A204.1 (cell line): ENCODE results near the gene ACTN3.
"Not testable (repeated sequence)": the region's sequence is repeated elsewhere in the genome, so short reads cannot be mapped to it uniquely, and the experiment has no call there.

Source experiments
- FAIRE-seq: peaks from 2 replicates; lab custom pipeline; 2012; peaks lifted over from hg19 to GRCh38; lab: Jason Lieb, UNC

The ACTN3 gene

DNA sequence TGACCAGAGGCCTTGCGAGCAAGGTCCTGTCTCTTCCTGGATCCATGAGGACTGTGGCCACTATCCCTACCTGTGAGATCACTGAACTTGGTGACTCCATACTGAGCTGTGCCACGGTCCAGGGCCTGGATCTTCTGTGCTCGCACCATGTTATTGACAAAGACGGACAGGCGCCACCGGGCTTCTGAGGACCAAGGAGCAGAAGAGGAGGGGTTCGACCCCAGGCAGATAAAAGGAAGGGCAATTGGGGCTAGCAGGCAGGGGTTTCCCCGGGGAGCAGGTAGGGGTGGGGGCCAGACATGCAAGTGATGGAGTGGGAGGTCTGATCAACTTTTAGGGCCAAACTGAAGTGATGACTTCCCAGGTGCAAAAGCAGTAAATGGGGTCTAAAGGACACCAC is 19.5 kb downstream of the ACTN3 start:
- no peak for FAIRE-seq

DNA sequence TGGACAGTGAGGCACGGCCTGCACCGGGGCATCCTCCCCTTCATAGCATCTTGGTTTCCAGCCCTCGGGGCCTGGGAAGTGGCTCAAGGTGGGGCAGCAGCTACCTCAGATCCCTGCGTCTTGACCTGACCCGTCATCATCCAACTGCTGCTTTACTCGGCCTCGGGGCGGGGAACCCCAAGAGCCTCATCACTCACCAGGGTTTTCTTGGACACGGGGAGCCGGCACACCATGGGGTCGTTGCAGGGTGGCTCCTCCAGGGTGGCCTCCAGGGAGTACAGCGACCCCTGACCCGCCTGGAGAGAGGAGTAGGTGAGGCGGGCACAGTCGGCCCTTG is 21.1 kb downstream of the ACTN3 start:
- FAIRE-seq = no peak

DNA sequence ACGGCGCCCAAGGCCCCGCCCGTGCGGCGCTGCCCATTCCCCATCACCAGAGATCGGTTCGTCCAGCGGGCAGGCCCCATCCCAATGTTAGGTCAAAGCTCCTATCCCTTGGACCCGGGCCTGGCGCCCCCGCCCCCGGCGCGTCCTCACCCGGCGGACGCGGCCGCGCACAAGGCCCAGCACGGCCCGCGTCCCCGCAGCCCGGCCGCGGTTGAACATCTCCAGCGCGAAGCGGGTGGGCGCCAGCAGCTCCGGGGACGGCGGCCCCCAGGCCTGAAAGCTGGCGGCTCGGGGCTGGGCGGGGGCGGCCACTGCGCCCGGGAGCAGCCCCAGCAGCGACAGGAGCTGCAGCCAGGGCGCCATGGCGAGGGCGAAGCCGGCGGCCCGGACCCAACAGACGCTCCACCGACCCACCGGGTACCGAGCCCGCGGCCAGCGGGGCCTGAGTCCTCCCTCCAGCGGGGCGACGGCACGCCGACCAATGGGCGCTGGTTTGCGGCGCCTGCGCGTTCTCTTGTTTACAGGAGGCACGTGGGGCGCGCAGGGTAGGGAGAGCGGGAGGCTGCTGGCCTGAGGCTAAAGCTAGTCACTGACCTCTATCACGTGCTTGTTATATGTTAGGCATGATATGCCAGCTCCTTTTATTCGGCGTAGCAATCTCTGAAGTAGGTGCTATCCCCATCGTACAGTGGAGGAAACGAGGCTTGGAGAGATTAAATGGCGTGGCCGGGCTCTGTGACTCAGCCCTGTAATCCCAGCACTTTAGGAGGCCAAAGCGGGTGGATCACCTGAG is 21.6 kb downstream of the ACTN3 start, which contains the start of gene CTSF:
Gene CTSF (minus strand): TSS at position 483 of the 793 bp plus-strand sequence. CDS start 120 bp downstream, at position 363.
- FAIRE-seq = no peak

DNA sequence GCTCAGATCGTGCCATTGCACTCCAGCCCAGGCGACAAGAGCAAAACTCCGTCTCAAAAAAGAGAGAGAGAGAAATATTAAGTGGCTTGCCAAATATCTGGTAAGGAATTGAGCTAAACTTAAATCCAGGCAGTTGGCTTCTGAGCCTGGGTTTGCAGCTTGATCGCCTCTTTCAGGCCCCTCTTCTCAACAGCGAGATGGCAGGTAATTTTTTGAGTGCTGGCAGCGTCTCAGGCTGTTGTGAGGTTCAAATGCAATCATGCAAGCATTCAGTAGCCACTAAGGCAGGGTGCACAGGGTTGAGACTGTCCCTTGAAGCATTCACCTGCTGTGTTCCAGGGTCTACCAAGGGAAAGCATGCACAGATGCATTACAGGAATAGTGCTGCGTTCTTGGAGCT is 22.4 kb downstream of the ACTN3 start:
- no peak for FAIRE-seq

DNA sequence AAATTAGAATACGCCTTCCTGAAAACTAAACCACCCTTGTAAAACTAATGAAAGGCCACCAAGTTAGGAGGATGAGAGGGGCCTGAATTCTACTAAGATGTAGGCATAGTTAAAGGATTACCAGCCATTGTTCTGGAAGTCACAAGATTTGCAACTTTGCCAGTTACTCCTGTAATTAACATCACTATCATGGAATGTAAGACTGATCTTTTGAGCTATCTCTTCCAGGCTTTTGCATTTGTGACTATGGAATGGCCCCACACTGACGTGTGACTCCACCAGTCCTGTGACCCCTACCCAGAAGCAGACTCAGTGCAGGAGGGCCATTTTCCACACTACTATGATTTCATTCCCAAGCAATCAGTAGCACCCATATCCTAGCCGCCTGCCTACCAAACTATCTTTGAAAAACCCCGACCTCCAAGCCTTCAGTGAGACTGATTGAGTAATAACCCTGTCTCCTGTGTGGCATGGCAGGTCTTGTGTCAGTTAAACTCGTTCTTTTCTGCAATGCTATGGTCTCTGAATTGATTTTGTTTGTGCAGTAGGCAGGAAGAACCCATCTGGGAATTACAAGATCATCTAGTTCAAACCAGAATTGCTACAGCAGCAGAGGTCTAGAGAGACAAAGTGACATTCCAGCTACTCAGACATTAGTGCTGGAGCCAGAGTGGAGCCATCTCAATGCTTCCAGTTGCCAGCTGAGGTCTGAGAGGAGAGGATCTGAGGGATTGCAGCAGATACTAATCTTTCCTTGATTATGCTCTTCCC is 23.6 kb downstream of the ACTN3 start:
- FAIRE-seq = no peak

DNA sequence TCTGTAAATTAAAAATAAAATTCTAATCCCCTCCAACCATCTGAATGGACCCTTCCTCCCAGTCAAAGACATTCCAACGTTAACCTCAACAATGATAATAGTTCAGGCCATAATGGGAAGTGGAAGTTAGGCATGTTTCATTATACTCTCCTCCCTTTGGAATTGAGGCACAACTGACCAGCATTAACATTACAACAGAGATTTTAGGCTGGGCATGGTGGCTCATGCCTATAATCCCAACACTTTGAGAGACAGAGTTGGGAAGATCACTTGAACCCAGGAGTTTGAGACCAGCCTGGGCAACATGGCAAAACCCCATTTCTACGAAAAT is 24.1 kb downstream of the ACTN3 start:
- FAIRE-seq = no peak

DNA sequence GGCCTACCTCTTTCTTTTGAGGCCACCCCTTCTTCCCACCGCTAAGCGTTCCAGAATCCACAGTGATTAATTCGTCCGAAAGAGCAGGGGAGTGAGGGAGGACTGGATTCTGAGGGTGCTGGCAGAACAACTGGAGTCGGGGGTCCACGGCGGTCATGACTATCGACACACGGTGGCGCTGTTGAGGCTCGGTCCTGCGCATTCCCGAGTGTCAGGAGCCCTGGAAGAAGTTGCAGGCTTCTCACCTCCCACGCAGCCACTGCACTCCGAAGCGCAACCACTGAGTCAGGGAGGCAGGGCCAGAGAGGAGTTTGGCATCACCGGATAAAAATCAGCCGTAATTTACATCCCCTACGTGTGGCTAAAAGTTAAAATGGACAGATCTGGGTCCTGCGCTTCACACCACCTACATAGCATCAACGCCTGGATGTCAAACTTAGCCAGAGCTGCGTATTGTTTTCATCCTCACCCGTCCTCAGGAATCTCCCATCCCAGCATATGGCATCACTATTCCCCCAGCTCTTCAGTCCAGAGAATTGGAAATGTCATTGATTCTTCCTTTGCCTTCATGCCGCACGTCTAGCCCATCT is 32.4 kb downstream of the ACTN3 start:
- no peak for FAIRE-seq

DNA sequence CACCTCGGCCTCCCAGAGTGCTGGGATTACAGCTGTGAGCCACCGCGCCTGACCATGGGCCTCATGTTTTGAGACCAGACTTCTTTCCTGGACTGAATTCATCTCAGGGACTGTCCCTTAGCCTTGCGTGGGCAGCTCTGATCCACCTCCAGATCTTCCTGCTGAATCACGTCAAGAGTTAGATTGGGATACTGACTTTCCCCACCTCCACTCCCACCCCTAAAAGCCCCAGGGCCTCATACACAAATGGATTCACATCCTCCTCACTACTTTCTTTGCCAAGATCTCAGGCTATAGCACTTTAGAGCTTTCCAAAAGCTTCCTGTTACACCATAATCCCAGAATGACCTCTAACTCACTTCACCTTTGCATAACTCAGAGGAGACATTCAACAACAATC is 34.1 kb downstream of the ACTN3 start:
- FAIRE-seq = no peak

DNA sequence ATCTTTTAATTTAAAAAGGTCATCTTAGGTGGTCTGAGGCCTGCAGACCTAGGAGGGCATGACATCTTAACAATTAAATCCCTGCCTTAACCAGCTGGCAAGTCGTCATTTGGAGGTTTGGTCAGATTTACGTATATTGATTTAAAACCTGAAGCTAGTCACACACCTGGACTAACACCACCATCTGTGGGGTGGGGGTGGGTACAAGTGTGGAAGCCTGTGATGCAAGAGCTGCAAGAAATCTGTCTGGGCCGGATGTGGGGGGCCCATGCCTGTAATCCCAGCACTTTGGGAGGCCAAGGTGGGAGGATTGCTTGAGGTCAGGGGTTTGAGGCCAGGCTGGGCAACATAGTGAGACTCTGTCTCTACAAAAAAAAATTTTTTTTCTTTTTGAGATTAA is 34.6 kb downstream of the ACTN3 start:
- no peak for FAIRE-seq

DNA sequence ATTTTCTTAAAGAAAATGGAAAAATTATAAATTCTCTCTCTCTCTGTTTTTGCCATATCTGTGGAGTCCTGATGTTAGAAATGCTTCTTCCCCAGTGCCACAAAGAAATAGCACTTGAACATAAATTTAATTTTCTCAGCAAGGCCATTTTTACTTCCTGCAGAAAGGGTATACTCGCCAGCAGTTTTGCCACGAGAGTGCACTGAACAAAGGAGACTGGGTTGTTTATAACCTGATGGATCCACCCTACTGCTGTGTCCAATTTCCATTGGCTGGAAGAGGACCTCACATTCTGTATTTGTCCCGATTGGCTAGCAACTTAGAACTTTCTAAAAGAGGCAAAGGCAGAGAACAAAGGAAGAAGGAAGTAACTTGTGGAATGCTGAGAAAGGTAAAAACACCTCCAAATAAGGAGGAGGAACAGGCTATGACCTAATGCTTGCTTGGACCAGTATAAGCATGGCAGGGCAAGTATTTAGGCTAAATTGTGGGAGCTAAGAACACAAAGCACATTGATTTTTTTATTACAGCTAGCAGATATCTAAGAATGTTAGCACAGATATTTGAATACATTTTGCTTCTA is 36.0 kb downstream of the ACTN3 start:
- FAIRE-seq = not testable (repeated sequence)

DNA sequence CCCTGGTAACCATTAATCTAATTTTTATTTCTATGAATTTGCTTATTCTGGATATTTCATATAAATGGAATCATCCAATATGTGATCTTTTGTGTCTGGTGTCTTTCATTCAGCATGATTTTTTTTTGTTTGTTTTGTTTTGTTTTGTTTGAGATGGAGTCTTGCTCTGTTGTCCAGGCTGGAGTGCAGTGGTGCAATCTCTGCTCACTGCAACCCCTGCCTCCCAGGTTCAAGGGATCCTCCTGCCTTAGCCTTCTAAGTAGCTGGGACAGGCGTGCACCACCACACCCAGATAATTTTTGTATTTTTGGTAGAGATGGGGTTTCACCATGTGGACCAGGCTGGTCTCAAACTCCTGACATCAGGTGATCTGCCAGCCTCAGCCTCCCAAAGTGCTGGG is 38.7 kb downstream of the ACTN3 start:
- not testable (repeated sequence) for FAIRE-seq

DNA sequence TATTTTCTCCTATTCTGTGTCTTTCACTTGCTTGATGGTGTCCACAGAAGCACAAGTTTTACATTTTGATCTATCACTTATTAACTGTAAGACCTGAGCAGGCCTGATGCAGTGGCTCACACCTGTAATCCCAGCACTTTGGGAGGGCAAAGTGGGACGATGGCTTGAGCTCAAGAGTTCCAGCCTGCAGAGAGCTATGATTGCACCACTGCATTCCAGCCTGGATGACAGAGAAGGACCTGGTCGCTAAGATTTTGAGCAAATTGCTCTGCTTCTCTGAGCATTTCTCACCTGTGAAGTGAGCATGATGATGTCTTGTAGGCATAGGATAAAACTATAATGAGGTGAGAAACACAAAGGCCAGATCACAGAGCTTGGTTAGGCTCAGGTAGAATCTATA is 39.4 kb downstream of the ACTN3 start:
- FAIRE-seq = no peak

DNA sequence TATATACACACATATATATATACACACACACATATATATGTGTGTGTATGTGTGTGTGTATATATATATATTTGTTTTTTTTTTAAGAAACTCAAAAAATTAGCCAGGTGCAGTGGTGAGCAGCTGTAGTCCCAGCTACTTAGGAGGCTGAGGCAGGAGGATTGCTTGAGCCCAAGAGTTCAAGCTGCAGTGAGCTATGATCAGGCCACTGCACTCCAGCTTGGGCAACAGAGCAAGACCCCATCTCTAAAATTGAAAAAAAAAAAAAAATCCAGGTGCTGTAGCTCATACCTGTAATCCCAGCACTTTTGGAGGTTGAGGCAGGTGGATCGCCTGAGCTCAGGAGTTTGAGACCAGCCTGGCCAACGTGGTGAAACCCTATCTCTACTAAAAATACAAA is 42.6 kb downstream of the ACTN3 start:
- FAIRE-seq = not testable (repeated sequence)

DNA sequence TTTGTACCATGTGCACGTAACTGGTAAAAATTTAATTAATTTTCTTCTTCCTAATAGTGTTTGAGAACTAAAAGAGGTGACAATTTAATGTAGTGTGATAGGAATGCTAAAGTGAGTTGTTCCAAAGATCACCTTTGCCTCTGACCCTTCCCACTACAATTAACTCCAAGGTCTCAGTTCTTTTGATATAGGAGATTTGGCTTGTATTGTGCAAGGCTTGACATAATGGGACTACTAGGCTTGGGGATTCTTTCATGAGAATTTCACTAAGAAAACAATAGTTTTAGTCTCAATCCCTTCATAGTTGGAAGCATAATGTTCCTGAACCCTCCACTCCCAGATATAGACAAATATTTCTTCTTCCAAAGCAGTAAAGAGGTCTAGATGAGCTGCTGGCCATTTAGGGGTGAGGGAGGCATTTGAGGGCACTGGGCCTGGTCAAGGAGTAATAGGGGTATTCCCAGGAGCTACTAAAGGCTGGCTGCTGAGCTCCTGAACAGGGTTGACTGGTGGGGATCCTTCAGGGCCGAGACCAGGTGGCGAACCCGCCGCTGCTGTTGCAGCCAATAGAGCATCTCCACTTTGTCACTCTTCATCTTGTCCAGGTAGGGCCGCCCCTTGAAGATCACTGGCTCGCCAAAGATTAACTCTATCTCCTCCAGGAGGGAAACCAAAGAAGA is 43.4 kb downstream of the ACTN3 start:
- no peak for FAIRE-seq

DNA sequence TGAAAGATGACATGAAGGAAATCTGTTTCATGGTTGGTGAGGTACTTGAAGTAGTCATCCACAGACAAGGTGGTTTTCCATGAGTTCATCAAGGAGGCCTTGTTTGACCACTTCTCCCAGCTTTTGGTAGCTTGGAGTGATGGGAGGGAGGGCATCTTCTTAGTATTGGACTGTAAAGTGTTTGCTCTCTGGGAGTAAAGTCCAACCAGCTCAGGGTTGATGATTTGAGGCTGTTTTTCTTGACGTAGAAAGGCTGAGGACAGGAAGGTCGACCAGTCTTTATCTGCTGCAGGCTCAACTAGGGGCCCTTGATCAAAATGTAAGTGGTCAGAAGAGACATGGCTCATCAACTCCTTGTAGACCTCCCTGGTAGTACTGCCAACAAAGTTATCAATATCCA is 44.5 kb downstream of the ACTN3 start:
- FAIRE-seq = no peak

DNA sequence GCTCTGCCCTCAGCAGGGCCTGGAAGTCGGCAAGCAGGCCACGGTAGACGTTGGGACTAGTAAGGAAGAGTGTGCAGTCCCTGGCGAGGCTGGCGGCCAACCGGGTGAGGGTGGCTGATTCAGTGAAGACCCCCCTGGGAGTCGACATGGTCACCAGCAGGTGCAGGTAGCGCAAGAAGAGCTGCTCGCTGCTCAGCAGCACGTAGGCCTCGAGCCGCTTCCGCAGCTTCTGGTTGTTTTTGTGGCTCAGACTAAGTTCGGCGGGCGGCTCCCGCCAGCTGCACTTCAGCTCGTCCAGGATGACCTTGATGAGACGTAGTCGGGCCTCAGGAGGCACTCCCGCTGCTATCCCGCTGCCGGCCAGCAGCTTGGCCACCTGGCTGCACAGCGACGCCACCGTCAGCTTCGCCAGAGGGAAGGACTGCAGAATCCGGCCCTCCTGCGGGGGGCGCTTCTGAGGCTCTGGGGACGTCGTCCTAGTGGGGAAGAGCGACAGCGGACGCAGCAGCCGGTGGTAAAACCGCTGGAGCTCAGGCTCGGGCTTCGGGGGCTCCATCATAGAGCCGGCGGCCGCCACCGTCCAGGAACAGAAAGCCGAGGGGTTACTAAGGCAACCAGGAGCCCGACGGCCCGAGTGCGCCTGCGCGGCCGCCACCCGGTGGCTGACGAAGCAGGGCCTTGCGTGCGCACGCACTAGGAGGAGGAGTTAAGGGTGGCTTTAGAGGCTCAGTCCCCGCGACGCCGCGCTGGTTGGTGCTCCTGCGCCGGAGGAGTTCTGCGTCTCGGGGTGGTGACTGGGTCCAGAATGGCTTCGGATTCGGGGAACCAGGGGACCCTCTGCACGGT is 46.0 kb downstream of the ACTN3 start, which contains the start of the genes CCDC87 and CCS:
Gene CCDC87 (minus strand): TSS at position 607 of the 846 bp plus-strand sequence. CDS start 48 bp downstream, at position 559.
Gene CCS (plus strand): TSS at position 729 of the 846 bp plus-strand sequence. CDS start 77 bp downstream, at position 806.
- FAIRE-seq = no peak

DNA sequence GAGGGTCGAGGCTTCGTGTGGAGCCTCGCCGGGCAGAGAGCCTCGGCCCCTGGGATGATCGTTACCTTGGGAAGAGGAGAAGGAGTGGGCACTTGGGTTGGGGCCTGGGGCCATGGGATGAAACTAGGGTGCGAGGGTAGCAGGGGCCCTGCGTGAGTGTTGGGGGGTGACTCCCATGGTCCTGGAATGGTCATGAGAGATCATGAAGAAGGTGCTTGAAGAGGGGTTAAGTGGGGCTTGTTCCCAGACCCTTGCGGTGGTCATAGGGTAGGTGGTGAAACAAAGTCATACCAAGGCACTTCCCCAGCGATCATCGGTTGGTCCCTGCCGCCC is 46.6 kb downstream of the ACTN3 start:
- FAIRE-seq = no peak

DNA sequence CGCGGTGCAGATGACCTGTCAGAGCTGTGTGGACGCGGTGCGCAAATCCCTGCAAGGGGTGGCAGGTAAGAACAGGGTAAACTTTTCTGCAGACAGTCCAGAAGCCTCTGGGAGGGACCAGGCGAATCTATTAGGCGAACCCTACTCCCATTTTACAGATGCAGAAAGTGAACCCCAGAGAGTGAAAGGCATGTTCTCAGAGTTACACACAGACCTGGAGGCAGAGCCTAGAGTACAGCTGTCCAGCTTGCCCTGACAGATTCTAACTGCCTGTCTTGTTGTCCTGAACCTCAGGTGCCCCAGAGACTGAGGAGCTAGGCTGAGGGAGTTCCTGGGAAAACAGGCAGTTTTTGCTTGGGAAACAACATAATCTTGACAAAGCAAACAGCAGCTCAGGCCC is 46.9 kb downstream of the ACTN3 start:
- FAIRE-seq = no peak

DNA sequence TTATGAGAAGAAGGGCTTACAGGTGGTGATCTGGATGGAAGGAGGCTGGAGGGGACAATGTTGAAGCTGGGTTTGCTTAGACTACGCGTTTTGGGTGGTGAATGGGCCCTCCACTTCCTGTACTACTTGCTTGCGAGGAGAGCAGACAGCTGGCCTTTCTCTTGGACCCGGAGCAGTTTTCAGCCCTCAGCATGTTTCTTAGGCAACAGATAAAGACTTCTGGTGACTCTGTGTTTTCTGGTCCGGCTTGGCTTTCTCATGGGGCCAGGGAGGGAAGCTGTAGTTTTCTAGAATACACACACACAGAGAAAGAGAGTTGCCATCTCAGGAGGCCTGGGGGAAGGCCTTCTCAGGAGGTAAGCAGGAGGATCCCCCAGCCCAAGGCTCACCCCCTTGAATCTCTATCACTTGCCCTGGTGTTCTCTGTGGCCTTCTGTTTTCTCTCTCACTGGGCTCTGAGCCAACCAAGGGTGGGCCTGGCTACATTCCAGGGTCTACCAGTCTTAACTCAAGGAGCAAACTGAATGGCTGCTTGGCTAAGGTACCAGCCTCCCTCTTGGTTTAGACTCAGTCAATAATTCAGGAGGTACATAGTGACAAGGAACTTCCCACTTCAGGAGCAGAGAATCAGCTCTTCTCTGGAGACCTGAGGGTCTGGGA is 48.7 kb downstream of the ACTN3 start:
- FAIRE-seq = no peak

DNA sequence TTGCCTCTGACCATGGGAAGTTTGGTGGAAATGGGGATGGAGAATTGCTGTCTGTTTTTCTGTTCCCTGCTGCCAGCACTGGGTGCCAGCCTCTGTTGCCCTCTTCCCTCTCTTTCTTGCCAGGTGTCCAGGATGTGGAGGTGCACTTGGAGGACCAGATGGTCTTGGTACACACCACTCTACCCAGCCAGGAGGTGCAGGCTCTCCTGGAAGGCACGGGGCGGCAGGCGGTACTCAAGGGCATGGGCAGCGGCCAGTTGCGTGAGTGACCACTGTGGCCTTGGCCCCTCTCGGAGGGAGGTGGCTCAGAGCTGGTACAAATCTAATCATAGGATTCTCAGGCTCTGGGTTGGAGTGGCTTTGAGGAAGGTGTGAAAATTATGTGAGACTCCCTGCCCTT is 52.3 kb downstream of the ACTN3 start:
- no peak for FAIRE-seq

DNA sequence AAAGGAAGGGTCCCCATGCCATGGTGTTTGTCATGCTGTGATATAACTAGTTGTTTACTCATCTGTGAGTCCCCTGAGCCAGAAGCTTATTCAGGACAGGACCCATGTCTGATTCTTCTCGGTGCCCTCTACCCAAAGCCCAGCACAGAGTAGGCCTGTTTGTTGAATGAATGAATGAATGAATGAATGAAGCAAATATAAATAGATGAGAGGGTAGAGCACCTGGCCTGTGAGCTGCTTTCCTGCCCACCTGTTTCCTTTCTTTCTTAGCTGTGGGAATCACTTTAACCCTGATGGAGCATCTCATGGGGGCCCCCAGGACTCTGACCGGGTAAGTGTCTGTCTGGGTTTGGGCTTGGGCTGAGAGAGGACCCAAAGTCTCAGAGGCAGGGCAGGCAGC is 53.5 kb downstream of the ACTN3 start:
- FAIRE-seq = no peak
